GM10847 (cell line): ENCODE results near the gene ST6GALNAC1.

ENCODE experiments used
- POLR2A ChIP-seq: IDR thresholded peaks from 2 replicates; pipeline ENCODE4 v1.6.1; 2011; ENCODE audit not compliant: insufficient read length; ENCODE audit errors: extremely low read depth

ST6GALNAC1 gene

DNA sequence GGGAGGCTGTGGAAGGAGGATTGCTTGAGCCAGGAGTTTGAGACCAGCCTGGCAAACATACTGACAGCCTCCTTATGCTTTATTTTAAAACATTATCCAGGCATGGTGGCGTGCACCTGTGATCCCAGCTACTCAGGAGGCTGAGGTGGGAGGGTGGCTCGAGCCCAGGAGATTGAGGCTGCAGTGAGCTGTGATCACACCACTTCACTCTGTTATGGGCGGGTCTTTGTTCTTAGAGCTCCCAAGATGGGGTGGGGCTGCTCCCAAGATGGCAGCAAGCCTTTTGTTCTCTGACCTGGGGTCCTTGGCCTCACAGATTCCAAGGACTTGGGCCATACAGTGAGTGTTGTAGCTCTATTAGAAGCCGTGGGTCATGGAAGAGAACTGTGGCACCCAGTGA lies 31.8 kb downstream of the ST6GALNAC1 start:
- TF ChIP-seq POLR2A: no peak

DNA sequence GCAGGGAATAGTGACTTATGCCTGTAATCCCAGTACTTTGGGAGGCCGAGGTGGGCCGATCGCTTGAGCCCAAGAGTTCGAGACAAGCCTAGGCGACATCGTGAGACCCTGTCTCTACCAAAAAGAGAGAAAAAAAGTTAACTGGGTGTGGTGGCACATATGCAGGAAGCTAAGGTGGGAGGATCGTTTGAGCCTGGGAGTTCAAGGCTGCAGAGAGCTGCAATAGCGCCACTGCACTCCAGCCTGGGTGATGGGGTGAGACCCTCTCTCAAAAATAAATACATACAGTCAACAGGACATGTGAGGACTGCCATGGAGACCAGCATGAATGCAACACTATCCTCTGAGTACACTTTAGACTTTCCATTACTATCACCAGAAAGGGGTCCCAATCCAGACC lies 42.5 kb downstream of the ST6GALNAC1 start:
- TF ChIP-seq POLR2A: no peak

DNA sequence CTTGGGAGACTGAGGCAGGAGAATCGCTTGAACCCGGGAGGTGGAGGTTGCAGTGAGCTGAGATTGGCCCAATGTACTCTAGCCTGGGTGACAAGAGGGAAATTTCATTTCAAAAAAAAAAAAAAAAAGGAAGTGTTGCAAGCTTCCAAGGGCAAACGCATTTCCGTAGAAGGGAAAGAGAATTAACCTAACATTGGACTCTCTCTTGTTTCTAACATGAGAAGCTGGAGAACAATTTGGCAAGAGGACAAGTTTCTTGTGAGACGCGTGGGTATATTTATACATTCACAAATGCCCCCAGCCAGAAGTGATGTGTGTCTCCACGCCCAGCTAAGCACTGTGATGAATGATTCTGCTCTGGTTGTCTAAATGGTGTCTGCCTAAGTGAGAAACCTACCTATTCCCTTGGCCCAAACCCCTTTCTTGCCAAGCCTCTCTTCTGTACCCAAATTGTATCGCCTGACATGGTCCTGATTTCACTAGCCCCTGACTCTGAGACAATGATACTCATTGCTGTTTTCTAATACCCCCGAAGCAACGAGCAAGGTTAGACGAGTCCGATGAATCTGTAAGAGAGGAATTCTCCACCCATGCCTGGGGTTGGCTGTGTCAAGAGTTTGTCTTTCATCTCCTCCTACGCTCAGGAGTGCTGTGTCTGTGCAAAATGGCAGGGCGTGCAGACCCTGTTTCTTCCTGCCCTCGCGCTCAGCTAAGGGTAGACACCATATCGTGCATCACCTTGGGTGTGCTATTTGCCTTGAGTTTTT lies 43.7 kb downstream of the ST6GALNAC1 start:
- TF ChIP-seq POLR2A: no peak

- TF ChIP-seq POLR2A: no peak
Observed at GRCh38 chr17:76598004-76598439, 45.5 kb downstream of the ST6GALNAC1 start.

DNA sequence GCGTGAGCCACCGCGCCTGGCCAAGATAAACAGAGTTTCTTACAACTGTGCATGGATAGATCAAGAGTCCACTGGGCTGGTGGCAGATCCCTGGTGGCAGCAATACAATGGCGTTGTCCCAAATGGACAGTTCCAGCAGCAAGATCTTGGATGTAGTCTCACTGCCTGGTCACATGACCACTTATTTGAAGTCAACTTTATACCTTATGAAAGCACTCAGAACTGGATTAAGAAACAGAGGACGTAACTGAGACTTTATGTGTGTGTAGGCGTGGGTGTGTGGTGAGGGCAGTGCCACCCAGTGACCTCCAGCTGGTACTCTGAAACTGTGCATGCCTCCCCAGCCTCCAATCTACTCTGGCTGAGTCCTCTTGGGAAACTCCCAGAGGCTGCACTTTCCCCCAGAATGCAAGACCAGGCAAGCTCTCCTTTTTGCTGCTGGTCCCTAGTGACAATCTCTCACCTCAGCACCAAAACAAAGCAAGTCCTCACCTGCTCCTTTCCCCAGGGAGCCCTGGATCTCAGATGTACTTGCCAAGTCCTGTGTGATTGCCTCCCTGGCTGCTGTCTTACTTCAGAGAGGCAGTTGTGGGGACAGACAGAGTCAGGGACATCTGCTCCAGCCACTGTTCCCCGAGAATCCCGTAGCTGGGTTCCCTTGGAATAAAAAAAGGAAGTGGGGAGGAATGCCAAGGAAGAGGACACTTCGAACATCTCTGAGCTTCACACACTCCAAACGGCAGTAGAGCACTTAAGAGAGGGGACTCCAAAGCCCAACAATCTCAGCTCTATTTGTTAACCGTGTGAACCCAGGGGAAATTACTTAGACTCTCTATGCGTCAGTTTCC lies 46.2 kb downstream of the ST6GALNAC1 start:
- TF ChIP-seq POLR2A: no peak

GRCh38 chr17:76594690-76595089 lies 48.9 kb downstream of the ST6GALNAC1 start:
- no peak for TF ChIP-seq POLR2A

DNA sequence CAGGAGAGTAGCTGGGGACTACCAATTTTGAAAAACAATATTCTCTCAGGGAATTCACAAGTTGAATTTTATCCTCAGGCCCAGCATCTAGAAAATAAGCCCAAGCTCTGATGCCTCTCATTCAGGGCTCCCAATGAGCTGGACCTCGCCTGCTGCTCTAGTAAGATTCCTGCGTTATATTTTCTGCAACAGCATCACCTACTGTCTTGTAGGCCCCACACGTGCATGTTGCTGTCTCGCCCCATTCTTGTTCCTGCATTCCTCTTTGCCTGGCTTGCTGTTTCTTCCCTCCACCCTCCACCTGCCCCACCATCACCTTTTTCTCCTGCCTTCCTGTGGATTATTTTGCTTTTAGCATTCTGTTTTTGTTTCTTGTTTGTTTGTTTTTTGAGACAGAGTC lies 49.6 kb downstream of the ST6GALNAC1 start:
- no peak for TF ChIP-seq POLR2A

- no peak for TF ChIP-seq POLR2A
Observed at GRCh38 chr17:76593384-76593826, 50.2 kb downstream of the ST6GALNAC1 start.

DNA sequence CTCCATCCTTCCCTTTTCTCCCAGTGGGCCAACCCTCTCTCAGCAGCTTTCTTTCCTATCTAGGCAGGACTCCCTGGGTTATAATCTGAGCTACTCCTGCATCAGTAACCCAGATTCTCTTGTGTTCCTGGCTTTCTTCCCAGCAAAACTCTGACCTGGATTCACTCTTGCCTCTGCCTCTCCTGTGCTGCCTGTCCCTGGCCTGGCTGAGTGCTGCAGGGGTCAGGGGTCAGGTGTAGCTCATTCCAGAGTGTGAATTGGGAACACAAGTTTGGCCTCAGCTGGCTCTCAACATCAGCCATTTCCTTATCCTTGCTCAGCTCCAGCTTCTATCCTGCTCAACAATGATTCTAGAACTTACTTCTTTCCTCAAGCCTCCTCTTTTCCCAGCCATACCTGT lies 55.4 kb downstream of the ST6GALNAC1 start:
- no peak for TF ChIP-seq POLR2A

GRCh38 chr17:76586741-76587487 lies 56.6 kb downstream of the ST6GALNAC1 start:
- TF ChIP-seq POLR2A: no peak

DNA sequence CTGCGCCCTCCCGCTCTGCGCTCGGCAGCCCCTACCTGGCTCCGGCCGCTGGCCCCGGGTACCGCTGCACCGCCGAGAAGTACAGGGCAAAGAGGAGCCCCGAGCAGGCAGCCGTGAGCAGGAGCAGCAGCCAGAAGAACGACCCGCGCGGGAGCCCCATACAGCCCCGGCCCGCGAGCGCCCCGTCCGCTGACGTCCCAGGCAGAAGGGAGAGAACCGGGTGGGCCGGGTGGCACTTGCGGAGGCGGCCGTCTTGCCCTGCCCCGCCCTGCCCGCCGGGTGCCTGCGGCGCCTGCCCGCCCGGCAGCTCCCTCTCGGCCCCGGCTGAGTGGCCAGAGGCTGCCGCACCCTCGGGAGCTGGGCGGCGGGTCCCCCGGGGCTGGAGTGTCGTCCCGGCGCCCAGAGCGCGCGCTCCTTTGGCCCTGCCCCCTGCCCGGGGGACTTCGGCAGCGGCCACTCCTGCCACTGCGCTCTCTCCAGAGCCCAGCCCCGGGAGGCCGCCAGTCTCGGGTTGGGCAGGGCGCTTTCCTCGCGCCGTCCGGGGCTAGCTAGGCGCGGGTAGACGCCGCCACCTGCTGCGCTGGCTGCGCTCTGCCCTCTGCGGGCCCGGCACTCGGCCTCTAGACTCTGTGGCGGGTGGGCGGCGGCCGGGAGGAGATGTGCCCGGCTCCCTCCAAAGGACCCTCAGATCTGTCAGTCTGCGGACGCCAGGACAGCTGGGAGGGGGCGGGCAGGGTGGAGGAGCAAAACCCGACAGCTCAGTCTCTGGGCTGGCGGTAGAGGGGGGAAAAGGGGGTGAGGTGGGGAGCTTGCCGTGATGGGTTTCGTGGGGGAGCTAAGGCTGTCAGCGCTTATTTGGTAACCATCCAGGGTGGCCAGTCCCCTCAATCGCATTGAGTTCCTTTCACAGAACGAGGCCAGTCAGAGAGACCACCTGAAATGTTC lies 57.6 kb downstream of the ST6GALNAC1 start, which contains the start of gene ST6GALNAC2:
ST6GALNAC2 (minus strand) TSS at position 212 of the 945 bp plus-strand sequence; CDS start at position 160, 52 bp downstream.
- TF ChIP-seq POLR2A: no peak

- no peak for TF ChIP-seq POLR2A
Observed at GRCh38 chr17:76585033-76585648, 58.4 kb downstream of the ST6GALNAC1 start.

GRCh38 chr17:76584427-76585032 lies 59.0 kb downstream of the ST6GALNAC1 start:
- TF ChIP-seq POLR2A: no peak
